GM20000 (cell line): ENCODE data around the gene MRPL21.

Experiments
- DNase-seq: peaks from one replicate; pipeline ENCODE4 v3.0.0; 2012; ENCODE audit warnings: low spot score
- CTCF ChIP-seq: IDR thresholded peaks from 2 replicates; pipeline ENCODE4 v1.5.1; 2012; ENCODE audit warnings: mild to moderate bottlenecking, control low read depth; ENCODE audit errors: extremely low read depth, missing control alignments

MRPL21 gene

GRCh38 chr11:68933605-68934320, 30.1 kb upstream of the MRPL21 start:
- DNase-seq = no peak
- TF ChIP-seq CTCF = no peak

DNA sequence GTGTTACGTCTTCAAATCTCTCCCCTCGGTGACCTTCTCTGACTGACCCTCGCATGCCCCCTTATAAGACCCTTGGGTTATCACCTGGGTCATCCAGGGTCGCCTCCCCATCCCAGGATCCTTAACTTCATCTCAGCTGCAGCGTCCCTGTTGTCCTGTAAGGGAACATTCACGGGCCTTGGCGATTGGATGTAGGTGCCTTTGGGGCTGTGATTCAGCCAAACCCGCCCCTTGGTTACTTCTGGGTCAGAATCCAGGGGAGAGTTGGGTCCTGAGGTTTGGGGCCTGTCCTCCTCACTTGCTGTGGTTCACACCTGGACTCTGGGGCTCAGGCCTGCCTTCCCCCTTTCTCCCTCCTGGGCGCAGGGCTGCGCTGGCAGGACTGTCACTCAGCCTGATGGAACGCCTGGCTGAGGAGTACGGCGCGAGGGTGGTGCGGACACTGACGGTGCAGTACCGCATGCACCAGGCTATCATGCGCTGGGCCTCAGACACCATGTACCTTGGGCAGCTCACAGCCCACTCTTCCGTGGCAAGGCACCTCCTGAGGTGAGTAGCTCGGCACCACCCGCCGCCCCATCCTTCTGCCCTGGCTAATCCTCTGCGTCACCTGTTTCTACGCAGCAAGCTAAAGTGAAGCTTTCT, 29.4 kb upstream of the MRPL21 start:
- TF ChIP-seq CTCF = no peak
- DNase-seq = no peak

- no peak for DNase-seq
- TF ChIP-seq CTCF = no peak
Measured at GRCh38 chr11:68932358-68932757, 28.7 kb upstream of the MRPL21 start.

- TF ChIP-seq CTCF = no peak
- DNase-seq = no peak
Measured at GRCh38 chr11:68931911-68932310, 28.3 kb upstream of the MRPL21 start.

DNA sequence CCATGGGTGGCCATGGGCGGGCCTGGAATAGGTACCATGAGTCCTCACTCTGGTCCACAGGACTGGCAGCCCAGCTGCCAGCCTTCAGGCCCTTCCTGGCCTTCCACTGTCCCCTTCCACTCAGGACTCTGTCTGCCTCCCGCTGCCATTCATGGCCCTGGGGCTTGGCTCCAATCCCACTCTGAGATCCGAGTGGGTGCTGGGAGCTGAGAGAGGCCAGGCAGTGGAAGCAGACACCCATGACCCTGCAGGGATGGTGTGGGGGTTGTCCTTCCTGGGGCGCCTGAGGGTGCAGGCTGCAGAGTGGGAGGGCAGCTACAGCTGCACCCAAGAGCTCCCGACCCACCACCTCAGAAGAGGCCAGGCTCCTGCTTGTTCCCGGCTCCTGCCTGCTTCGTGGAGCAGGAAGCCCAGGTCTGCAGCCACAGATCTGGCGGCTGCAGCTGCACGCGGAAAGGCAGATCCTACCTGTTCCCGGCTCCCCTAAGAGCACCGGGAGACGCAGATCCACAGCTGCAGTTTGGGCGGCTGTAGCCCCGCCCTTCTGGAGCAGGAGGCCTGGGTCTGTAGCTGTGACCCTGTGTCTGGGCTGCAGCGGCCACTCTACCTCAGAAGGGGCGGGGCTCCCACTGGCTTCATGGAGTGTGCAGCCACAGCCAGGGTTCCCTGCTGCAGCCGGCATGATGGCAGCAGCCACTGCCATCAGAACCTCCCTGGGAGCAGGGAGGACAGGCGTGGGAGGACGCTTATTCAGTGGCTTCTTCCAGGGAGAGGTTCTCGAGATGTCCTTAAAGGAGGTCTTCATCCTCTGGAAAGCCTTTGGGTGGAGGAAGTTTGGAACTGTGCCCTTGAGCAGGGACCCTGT, 27.6 kb upstream of the MRPL21 start:
- DNase-seq = no peak
- TF ChIP-seq CTCF = no peak

GRCh38 chr11:68929706-68930570, 26.3 kb upstream of the MRPL21 start:
- no peak for TF ChIP-seq CTCF
- DNase-seq = no peak
